ENCODE results near the gene C11orf87. TPM values are rescaled to one million over a fixed set of nuclear protein-coding genes. Genes with fewer than 3 reads are reported as not detected.

The C11orf87 gene
- total and polyA plus RNA-seq, 8 donors, result 0.03 to 0.18 TPM; not detected in 6

DNA sequence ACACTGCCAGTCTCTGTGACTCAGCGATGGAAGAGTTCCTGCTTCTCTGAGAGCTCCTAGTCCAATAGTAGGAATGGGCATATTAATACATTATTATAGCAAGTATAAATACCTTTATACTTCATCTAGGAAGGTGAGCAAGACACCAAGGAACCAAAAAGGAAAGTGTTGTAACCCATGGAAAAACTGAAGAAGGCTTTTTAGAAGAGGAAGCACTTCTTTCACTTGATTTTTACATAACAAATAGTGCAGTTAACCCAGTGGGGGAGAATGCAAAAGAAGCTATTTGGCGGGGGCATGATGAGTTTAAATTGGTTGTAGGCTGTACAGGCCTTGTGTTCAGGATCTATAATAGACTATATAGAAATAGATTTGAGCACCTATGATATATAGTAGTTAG is 31.2 kb upstream of the C11orf87 start:
- H3K4me3 ChIP-seq, result no peak overlapping the region
- intact Hi-C loops (cut with DNase I; ENCODE audit: low total_unique reads), result no loop called here
- no peaks in the 10 kb centered on the region for H3K36me3 ChIP-seq
- no peaks in the 10 kb centered on the region for H3K9me3 ChIP-seq
- TF ChIP-seq CTCF (IDR thresholded peaks at IDR 0.05) (no peak), EP300 (IDR thresholded peaks at IDR 0.05) (no peak), POLR2AphosphoS5 (IDR thresholded peaks at IDR 0.05) (no peak), POLR2A (IDR thresholded peaks at IDR 0.05) (no peak)
- 62 to 78% (median 70%) methylated on average over 2 of the region's 2 CpGs for WGBS, 5 donors
- H3K4me1 ChIP-seq, result no peaks in the 10 kb centered on the region
- H3K27me3 ChIP-seq, result no peaks in the 10 kb centered on the region
- DNase-seq, result no peak
- H3K27ac ChIP-seq, result no peak overlapping the region

- TF ChIP-seq CTCF (IDR thresholded peaks at IDR 0.05) (no peak), POLR2A (IDR thresholded peaks at IDR 0.05) (no peak), POLR2AphosphoS5 (IDR thresholded peaks at IDR 0.05) (no peak), EP300 (IDR thresholded peaks at IDR 0.05) (no peak)
- Histone ChIP-seq H3K9me3 (peaks cover 0 to 4% (median 0%) of the 10 kb centered on the region in 4 donors), H3K4me1 (no peaks in the 10 kb centered on the region), H3K4me3 (no peak overlapping the region), H3K27me3 (no peaks in the 10 kb centered on the region), H3K27ac (no peak overlapping the region), H3K36me3 (no peaks in the 10 kb centered on the region)
- WGBS, 5 donors, result 54 to 64% (median 58%) methylated on average over 3 of the region's 3 CpGs
- intact Hi-C loops (cut with DNase I; ENCODE audit: low total_unique reads), result no loop called here
- DNase-seq, result no peak
Observed at GRCh38 chr11:109401545-109401944, 20.4 kb upstream of the C11orf87 start.

DNA sequence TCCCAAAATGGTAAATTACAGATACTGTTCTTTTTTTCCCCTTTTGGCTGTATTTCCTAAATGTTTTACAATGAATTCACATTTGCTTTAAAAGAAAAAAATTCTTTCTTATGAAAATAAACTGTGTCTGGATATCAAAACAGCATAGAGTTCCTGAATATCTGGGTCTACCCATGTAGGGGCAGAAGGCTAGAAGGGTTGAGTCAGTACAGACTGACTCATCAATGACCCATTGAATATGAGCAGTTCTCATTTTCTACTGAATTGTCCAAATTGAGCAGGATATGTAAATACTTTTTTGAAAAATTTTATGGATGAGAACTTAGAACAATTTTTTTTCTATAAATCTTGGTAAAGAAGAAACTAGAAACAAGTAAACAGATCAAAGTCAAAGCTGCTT is 16.3 kb upstream of the C11orf87 start:
- Histone ChIP-seq H3K4me1 (no peaks in the 10 kb centered on the region), H3K27me3 (no peaks in the 10 kb centered on the region), H3K9me3 (peaks cover 0 to 4% (median 0%) of the 10 kb centered on the region in 4 donors), H3K27ac (no peak overlapping the region), H3K4me3 (no peak overlapping the region), H3K36me3 (no peaks in the 10 kb centered on the region)
- DNase-seq, result no peak
- intact Hi-C loops (cut with DNase I; ENCODE audit: low total_unique reads), result no loop called here
- TF ChIP-seq POLR2AphosphoS5 (IDR thresholded peaks at IDR 0.05) (no peak), POLR2A (IDR thresholded peaks at IDR 0.05) (no peak), CTCF (IDR thresholded peaks at IDR 0.05) (no peak), EP300 (IDR thresholded peaks at IDR 0.05) (no peak)

DNA sequence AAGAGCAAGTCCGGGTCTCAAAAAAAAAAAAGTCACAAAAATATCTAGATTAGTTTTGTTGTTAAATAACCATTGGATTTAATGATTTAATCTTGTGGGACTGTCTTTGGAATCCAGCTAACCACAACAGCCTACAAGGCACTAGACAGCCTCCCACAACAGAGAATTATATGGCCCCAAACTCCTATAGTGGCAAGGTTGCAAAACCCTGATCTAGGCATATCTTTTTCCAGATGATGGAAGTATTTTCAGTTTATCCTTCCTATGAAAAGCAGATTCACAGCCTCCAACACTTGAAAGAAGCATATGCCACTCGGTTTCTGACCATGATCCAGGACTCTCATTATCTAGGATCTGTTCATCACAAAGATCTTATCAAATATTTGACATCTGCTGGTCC is 5.4 kb upstream of the C11orf87 start:
- no peak overlapping the region for H3K27ac ChIP-seq
- 52 to 66% (median 65%) methylated on average over 2 of the region's 2 CpGs for WGBS, 5 donors
- H3K9me3 ChIP-seq, result no peaks in the 10 kb centered on the region
- intact Hi-C loops (cut with DNase I; ENCODE audit: low total_unique reads), result no loop called here
- H3K4me1 ChIP-seq, result no peaks in the 10 kb centered on the region
- no peak for DNase-seq
- H3K36me3 ChIP-seq, result no peaks in the 10 kb centered on the region
- H3K4me3 ChIP-seq, result no peak overlapping the region
- TF ChIP-seq EP300 (IDR thresholded peaks at IDR 0.05), result no peak
- no peak for TF ChIP-seq POLR2AphosphoS5 (IDR thresholded peaks at IDR 0.05)
- no peak for TF ChIP-seq CTCF (IDR thresholded peaks at IDR 0.05)
- no peak for TF ChIP-seq POLR2A (IDR thresholded peaks at IDR 0.05)
- H3K27me3 ChIP-seq, result peaks cover 0 to 19% (median under 1%) of the 10 kb centered on the region in 3 donors

All from stomach (tissue), 9 donors.